Renal cortical epithelial cell (primary cell): ENCODE data around the gene SLC41A2. TPM values are rescaled to one million over a fixed set of nuclear protein-coding genes. Genes with fewer than 3 reads are reported as not detected.
"Not testable (repeated sequence)": the region's sequence is repeated elsewhere in the genome, so short reads cannot be mapped to it uniquely, and the experiment has no call there.

Source experiments
- DNase-seq: peaks from one replicate; pipeline ENCODE4 v3.0.0-alpha.2; 2011; ENCODE audit warnings: low read depth
- total RNA-seq: library from RNA; depleted of rRNA; stranded (reverse); fragments of >200 nt; gene quantifications from 2 replicates; pipeline ENCODE4 v1.2.3, GENCODE V29; 2014

SLC41A2 gene
- total RNA-seq, 1 donor from 2014 or later = 99.2 TPM

DNA sequence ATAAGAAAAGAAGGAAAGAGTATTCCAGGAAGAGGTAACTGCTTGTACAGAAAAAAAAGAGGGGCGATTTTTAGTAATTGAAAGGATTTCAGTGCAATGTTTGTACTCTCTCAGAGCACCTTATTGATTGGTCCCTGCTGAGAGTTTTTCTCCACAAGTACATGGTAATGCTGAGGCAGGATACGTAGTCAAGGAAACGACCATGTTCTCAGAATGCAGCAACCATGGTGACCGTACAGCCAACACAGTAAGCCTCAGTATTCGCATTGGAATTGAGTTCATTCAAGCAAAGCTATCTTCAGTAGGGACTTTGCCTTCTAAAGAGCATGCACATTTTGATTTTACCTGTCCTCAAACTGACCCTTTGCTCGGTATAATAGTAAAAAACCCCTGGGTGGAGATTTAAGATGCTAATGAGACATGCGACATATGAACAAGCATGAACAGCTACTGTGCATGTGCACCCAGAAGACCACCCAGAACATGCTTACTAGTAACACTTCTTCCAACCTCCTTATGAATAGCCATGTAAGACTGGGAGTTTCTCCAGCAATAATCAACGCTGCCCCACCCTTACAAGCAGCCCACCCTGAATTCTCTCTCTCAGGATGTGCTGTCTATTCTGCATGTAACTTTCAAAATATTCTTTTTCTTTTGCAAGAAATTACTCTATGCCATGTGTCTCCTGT is 6.2 kb upstream of the SLC41A2 start:
- DNase-seq = peak; percentile 51

DNA sequence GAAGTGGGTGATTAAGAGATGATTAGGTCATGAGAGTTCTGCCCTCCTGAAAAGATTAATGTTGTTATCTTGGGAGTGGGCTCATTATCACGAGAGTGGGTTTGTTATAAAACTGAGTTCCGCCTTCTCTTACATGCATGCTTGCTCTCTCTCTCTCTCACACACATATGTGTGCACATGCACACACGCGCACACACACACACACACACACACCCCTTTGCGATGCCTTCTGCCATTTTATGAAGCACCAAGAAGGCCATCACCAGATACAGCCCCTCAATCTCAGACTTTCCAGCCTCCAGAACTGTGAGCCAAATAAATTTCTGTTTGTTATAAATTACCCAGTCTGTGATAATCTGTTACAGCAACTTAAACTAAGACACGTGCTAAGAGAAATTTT is 5.7 kb upstream of the SLC41A2 start:
- DNase-seq = no peak

DNA sequence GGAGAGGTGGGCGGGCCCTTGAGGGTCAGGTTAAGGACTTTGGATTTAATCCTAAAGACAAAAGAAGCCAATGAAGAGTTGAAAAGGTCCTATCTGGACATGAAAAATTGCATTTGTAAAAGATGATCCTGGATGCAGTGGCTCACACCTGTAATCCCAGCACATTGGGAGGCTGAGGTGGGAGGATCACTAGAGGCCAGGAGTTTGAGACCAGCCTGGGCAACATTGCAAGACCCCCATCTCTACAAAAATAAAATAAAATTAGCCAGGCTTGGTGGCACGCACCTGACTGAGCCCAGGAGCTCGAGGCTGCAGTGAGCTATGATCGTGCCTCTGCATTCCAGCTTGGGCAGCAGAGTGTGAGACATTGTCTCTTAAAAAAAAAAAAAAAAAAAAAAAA is 2.4 kb upstream of the SLC41A2 start:
- DNase-seq = no peak

DNA sequence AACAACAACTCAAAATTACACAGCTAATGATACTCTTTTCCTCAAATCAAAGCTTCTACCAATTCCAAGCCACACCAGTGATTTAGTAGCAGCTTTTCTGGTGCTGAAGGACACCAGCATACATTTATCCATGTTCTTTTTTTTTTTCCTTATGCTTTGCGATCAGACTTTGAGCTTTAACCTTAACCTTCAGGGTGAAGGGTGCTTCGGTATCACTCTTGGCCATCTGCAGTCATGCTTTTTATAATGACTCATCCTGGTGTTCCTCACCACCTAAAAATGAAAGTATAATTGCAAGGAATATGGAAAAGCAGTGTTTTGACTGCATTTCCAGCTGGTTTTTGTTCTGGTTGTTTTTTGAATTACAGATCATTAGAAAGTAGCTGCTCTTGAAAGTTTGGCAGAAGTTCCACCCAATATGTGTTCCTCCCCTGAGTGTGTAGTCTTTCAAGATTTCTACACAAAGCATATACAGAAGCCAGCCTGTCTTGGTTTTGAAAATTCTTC is 1.3 kb upstream of the SLC41A2 start:
- DNase-seq = peak; percentile 28

DNA sequence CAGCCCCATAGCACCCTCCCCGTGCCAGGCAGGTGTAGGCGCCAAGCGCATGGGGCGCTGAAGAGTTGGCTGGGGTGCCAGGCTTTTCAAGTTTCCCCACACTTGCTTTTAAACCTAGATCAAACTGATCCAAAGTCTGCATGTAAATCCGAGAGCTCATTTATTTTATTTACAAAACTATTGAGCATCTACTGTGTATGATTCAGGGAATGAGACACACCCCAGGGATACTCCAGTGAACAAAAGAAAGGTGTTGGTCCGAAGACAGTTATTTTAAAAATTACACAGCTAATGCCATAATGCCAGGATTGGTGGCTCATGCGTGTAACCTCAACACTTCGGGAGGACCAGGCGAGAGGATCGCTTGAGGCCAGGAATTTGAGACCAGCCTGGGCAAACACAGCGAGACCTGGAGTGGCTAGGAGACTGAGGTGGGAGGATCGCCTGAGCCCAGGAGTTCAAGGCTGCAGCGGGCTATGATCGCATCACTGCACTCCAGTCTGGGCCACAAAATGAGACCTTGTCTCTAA is 780 bp upstream of the SLC41A2 start:
- peak; percentile 66 for DNase-seq

DNA sequence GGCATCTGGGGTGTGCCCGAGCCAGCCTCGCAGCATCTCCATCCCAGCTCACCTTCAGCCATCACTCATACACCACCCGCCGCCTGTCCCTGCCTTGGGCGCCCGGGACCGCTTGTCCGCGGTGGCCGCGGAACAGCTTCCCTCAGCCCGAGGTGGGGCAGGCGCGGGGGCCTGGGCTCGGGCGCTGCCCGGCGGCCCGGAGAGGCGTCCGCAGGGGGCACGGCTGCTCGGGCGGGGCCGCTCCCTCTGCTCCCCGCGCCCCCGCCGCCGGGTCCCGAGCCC is 430 bp downstream of the SLC41A2 start:
- no peak for DNase-seq

DNA sequence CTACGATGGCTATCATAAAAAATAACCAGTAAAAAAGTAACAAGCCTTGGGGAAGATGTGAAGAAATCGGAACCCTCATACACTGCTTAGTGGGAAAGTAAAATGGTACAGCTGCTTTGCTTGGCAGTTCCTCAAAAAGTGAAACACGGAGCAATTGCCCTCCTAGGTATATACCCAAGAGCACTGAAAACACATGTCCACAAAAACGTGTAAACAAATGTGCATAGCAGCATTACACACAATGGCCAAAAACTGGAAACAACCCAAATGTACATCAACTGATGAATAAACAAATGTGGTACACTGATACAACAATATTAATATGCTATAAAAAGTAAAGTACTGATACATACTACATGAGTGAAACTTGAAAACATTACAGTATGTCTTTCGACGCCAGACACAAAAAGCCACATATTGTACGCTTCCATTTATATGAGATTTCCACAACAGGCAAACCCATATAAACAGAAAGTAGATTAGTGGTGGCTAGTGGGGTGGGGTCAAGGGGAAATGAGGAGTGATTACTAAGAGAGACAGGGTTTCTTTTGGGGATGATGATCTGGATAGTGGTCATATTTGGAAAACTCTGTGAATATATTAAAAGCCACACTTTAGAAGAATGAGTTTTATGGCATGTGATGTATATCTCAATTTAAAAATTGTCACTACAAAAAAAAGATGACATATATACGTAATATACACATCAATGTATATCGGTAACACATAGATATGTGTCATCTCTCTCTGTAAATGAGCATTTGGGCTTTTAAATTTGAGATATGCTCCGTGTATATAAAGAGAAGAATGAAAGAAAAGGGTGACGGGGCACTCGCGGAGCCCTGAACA is 996 bp downstream of the SLC41A2 start:
- no peak for DNase-seq

DNA sequence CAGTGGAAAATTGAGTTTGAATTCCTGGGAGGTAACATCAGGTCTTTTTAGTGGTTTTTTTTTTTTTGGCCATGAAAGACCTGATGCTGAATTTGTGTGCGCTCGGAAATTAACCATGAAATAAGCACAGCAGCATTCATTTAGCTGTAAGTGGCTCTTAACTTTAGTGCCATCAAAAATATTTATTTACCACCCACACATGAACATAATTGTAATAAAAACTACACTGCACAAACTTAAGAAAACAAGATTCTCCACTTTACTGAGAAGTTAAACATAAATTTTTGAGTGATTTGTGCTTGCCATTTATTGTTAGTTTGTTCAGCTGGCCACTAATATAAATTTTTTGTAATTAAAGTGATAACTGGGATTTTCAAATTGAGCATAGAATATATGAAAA is 2.4 kb downstream of the SLC41A2 start:
- no peak for DNase-seq

DNA sequence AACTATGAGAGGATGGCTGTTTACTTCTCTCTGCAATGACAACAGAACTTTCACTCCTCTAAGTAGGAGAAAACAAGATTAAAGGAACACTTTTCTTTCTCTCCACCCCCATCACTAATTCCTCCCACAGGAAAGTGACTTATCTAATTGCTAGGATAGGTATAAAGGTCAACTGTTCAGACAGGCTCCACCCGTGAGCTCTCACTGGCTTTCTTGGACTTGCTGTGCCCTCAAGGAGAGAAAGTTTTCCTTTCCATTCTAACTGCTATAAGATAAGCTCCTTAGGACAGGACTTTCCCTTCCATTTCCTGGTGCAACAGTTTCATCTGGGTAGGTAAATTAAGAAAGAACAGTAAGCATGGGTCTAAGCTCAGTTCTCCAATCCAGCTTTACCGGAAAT is 4.8 kb downstream of the SLC41A2 start:
- peak; percentile 71 for DNase-seq

DNA sequence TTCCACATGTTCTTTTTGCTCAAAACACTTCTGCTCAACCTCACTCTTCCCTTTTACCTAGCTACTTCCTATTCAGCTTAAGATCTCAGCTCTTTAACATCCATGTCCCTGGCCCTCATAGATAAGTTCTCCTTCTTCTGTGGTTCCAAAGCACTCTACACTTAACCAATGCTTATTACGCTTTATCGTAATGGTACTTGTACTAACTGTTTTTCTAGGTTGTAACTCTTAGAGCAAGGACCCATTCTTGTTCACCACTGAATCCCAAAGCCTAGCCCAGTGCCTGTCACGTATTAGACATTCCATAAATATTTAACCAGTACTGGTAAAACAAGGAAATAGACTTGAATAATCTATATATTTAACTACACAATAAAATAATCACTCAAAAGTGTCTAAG is 5.3 kb downstream of the SLC41A2 start:
- DNase-seq = peak; percentile 91

DNA sequence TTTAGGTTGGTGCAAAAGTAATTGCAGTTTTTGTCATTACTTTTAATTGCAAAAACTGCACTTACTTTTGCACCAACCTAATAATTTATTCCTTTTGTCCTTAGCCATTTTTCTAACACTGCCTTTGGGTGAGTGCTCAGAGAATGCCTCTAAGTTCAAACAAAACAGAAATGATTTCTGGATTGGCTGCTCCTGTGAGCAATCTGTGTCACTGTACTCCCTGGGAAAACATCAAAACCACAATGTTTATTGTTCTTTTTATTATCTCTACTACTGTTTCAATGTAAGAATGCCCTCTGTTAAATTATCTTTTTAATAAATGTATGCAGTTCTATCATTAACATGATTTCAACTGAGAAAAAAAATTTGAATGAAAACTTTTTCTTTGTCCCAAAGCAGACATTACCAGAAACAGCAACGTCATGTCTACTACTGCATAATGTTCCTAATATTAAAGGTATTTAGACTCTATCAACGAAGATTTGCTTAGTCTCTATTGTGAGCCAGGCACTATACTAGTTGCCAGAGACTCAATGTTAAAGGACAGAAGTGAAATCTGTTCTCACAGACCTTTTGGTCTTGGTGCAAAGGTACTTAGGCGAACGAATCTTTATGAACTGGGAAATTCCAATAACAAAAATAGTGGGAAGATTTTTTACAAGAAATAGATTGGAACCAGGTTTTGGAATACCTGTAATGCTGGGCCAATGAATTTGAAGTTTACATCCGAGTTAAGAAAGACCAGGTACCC is 6.2 kb downstream of the SLC41A2 start:
- DNase-seq = peak; percentile 54

DNA sequence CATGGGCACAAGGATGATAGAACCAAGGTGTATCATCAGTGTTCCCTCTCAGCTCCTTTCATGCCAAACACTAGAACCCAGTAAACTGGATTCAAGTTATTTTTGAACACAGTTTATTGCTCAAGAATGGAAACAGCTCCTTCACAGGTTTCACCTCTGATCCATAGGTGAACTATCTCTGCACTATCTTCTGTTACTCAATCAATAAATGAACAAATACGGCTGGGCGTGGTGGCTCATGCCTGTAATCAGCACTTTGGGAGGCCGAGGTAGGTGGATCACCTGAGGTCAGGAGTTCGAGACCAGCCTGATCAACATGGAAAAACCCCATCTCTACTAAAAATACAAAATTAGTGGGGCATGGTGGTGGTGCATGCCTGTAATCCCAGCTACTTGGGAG is 9.4 kb downstream of the SLC41A2 start:
- DNase-seq = not testable (repeated sequence)

DNA sequence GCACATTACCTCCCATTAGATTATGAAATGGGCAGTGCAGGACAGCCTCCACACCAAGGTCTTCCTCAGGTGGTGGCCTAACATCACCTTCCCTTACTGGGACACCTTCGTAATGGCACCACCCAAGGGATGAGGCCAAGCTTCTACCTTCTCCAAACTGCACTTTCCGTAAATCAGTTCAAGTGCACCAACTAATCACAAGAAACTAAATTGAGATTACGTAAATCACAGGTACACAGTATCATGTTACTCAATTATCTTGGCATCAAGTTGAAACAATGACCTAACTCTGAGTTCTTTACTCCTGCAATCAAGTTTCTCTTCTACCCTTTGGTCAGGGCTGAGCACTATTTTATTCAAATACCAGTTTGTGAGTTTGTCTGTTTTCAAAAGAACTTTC is 13.8 kb downstream of the SLC41A2 start:
- DNase-seq = no peak

DNA sequence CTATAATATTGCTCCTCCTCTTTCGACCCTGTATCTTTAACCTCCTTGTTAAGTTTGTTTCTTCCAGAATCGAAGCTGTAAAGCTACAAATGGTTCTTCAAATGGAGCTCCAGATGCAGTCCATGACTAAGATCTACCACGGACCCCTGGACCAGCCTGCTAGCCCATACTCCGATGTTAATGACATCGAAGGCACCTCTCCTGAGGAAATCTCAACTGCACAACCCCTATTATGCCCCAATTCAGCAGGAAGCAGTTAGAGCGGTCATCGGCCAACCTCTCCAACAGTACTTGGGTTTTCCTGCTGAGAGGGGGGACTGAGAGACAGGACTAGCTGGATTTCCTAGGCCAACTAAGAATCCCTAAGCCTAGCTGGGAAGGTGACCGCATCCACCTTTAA is 14.7 kb downstream of the SLC41A2 start:
- not testable (repeated sequence) for DNase-seq

DNA sequence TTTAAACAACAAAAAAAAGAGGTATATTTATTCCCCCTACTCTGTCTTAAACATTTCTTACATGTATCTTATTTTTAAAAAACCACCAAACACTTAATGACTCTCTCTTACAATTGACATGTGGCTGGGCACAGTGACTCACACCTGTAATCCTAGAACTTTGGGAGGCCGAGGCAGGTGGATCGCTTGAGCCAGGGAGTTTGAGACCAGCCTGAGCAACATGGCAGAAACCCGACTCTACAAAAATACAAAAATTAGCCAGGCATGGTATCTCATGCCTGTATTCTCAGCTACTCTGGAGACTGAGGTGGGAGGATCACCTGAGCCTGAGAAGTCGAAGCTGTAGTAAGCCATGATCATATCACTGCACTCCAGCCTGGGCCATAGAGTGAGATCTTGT is 16.0 kb downstream of the SLC41A2 start:
- no peak for DNase-seq

DNA sequence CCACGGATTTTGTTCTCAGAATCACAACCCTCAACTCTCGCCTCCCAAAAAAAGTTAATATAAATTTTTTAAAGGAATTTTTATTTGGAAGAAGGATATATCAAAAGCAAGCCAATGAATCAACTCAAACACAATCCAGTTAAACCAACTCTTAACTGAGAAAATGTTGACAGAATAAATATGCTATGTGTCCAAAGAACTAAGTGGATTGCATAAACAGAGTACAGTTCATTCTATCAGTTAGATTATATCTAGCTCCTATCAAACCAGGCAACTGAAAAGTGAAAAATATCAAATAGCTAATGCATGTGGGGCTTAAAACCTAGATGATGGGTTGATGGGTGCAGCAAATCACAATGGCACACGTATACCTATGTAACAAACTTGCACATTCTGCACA is 16.6 kb downstream of the SLC41A2 start:
- DNase-seq = no peak

DNA sequence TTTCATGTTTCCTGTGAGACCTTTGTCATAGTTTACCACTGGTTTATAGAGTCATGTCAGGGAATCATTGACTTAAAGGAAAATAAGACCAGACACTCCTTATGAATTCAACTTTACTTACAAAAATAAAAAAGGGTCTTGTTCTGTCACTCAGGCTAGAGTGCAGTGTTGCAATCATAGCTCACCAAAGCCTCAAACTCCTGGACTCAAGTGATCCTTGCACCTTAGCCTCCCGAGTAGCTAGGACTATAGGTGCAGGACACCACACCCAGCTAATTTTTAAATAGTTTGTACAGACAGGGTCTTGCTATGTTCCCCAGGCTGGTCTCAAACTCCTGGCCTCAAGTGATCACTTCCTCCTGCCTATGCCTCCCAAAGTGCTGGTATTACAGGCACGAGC is 19.0 kb downstream of the SLC41A2 start:
- DNase-seq = no peak

DNA sequence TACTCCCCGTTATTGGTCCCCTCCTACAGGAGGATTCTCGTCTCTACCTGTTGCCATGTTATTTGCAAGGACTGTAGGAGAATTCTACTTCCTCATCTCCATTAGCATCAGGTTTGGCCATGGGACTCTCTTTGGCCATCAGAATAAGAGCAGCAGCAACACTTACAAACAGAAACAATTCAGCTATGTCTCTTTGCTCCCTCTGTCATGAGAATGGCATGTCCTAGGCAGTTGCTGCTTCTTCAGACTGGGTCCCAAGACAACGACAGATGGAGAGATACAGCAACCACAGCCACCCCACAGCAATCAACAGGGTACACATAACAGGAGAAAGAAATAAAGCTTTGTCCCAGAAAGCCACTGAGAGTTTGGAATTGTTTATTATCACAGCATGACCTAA is 19.7 kb downstream of the SLC41A2 start:
- no peak for DNase-seq

DNA sequence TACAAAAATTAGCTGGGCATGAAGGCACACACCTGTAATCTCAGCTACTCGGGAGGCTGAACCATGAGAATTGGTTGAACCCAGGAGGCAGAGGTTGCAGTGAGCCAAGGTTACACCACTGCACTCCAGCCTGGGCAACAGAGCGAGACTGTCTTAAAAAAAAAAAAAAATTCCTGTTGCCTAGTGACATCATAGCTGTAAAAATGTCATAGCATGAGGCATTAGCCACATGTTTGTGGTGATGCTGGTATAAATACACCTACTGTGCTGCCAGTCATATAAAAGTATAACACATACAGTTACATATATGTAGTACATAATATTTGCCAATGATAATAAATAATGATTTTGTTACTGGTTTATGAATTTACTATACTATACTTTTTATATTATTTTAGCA is 22.2 kb downstream of the SLC41A2 start:
- DNase-seq = peak; percentile 38

DNA sequence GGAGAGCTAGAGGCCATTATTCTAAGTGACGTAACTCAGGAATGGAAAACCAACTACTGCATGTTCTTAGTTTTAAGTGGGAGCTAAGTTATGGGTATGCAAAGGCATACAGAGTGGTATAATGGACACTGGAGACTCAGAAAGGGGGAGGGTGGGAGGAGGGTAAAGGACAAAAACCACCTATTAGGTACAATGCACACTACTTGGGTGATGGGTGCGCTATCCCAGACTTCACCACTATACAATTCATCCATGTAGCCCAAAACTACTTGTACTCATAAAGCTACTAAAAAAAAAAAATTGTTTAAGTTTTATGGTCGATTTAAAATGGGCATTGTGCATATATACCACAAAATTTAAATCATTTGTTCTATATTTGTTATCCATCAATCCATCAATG is 24.3 kb downstream of the SLC41A2 start:
- no peak for DNase-seq

DNA sequence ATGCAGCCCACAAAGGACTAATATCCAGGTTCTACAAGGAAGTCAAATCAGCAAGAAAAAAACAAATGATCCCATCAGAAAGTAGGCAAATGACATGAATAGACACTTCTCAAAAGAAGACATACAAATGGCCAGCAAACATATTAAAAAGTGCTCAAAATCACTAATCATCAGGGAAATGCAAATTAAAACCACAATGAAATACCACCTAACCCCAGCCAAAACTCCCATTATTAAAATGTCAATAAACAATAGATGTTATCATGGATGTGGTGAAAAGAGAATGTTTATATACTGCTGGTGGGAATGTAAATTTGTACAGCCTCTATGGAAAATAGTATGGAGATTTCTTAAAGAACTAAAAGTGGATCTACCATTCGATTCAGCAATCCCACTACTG is 25.0 kb downstream of the SLC41A2 start:
- DNase-seq = no peak
